T-helper 17 cell (primary cell): ENCODE results near the gene JAKMIP1. TPM values are rescaled to one million over a fixed set of nuclear protein-coding genes. Genes with fewer than 3 reads are reported as not detected.
A peak's percentile ranks its signal among the peaks of the same experiment; 100 is the strongest.

ENCODE experiments used
- ATAC-seq: fragments of 150-1000 bp; cut with Tn5 transposase; 2 replicates; pipeline ENCODE4 v1.10.0; 2021; ENCODE audit warnings: mild to moderate bottlenecking, moderate library complexity
- DNase-seq, 3 donors: peaks; one replicate each; pipeline versions ENCODE4 v3.0.0 to v3.0.0-alpha.2; 2020 to 2021
- H3K9me3 ChIP-seq: one replicate; pipeline ENCODE4 v1.7.0; 2013; ENCODE audit warnings: low read length, mild to moderate bottlenecking; ENCODE audit not compliant: control insufficient read depth, poor library complexity, severe bottlenecking
- H3K27ac Mint-ChIP-seq: one replicate; pipeline ENCODE4 v1.8.0; 2022; ENCODE audit warnings: mild to moderate bottlenecking, moderate library complexity, mixed read lengths
- H3K27me3 Mint-ChIP-seq: one replicate; pipeline ENCODE4 v1.8.0; 2022; ENCODE audit warnings: mixed read lengths
- H3K36me3 Mint-ChIP-seq: one replicate; pipeline ENCODE4 v1.8.0; 2022; ENCODE audit warnings: low read depth, mixed read lengths
- H3K4me1 Mint-ChIP-seq: one replicate; pipeline ENCODE4 v1.8.0; 2022; ENCODE audit warnings: mild to moderate bottlenecking, mixed read lengths
- H3K4me3 Mint-ChIP-seq: one replicate; pipeline ENCODE4 v1.8.0; 2022; ENCODE audit warnings: mild to moderate bottlenecking, moderate library complexity, mixed read lengths
- total RNA-seq, 4 donors: library from RNA in 2 of 4; stranded (reverse) in 2 of 4; gene quantifications; one replicate each; pipeline ENCODE4 v1.2.3 and lab custom pipeline; 2022 to 2026

JAKMIP1 gene
- total RNA-seq, 2 donors from 2014 or later: 8.5 to 16.8 TPM

DNA sequence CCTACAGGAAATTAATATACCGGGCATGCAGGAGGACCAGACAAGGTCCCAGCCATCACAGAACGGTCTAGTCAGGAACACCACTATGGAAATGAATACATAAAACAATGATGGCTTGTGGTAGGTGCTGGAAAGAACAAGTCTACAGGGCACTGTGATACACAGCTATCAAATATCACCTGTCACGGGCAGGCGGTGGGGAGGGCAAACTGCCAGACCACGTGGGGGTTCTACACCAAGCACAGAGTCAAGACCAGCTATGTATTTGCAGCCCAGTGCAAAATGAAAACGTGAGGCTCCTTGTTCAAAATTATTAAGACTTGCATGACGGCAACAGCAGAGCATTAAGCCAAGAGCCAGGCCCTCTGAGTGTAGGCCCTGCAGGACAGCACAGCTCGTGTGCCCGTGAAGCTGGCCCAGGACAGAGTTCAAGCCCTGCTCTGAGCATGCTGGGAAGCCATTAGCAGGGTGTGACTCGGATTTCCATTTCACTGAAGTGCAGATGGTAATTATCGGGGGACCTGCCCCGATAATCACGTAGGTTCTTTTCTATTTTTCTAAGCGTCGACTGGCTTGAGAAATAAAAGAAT, 83.6 kb downstream of the JAKMIP1 start:
- H3K27me3 Mint-ChIP-seq: peaks cover 4% of the 10 kb centered on the region
- H3K9me3 ChIP-seq: no peaks in the 10 kb centered on the region
- no peak overlapping the region for H3K4me3 Mint-ChIP-seq
- no peak for ATAC-seq
- peaks cover 10% of the 10 kb centered on the region for H3K4me1 Mint-ChIP-seq
- DNase-seq: no peak
- H3K36me3 Mint-ChIP-seq: peaks cover 3% of the 10 kb centered on the region
- no peak overlapping the region for H3K27ac Mint-ChIP-seq

DNA sequence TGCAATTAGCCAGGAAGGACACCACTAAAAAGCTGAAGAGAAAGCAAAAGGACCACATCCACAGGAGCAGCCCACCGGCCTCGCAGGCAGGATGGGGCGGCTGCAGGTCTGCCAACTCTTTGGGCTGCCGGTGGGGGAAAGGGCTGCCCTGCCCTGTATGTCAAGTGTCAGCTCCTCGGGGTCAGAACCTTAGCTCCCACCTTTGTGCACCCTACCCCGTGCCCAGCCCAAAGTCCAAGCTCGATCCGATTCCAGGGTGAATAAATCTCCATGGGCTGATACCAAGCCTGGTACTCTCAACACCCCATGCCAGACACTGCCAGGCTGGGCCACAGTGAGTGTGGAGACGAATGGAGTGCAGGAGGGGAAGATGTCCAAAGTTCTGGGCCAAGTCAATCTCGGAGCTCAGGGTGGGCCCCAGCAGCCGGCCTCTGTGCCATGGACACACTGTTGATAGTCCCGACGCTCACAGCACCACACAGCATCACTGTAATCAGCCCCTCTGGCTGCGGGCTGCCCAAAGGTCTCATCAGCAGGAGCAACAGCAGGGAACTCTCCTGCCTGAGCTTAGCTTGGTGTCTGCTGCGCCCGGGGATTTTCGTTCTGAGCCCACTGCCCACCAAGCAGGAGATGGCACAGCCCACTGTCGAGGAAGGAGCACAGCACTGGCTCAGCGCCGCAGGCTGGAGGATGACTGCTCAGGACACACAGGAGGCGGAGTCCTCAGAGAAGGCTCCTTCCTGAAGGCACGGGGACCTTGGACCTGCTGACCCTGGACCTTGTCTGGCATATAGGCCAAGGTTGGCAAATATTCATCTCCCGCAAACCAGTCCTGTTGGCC, 84.4 kb downstream of the JAKMIP1 start:
- H3K27me3 Mint-ChIP-seq: peaks cover 4% of the 10 kb centered on the region
- DNase-seq: no peak
- H3K36me3 Mint-ChIP-seq: peaks cover 3% of the 10 kb centered on the region
- no peak overlapping the region for H3K27ac Mint-ChIP-seq
- peaks cover 10% of the 10 kb centered on the region for H3K4me1 Mint-ChIP-seq
- H3K4me3 Mint-ChIP-seq: no peak overlapping the region
- H3K9me3 ChIP-seq: no peaks in the 10 kb centered on the region
- ATAC-seq: no peak

DNA sequence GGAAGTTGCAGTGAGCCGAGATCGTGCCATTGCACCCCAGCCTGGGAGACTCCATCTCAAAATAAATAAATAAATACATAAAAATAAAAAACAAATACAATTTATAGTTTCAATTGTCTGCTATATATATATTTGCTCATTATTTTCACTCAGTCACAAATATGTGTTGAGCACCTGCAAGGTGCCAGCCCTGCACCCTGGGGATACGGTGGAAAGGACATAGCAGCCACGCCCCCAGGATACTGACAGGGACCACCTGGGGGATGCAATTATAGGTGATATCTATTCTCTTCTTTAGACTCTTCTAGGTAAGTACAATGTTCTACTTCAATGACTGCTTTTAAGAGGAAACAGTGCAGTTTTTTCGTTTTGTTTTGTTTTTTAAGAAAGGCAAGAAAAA, 85.0 kb downstream of the JAKMIP1 start:
- no peaks in the 10 kb centered on the region for H3K9me3 ChIP-seq
- Mint-ChIP-seq H3K27ac (no peak overlapping the region), H3K36me3 (peaks cover 3% of the 10 kb centered on the region), H3K27me3 (peaks cover 4% of the 10 kb centered on the region), H3K4me3 (no peak overlapping the region), H3K4me1 (peaks cover 10% of the 10 kb centered on the region)
- ATAC-seq (no peak), DNase-seq (no peak)

- Mint-ChIP-seq H3K27ac (no peak overlapping the region), H3K36me3 (peaks cover 3% of the 10 kb centered on the region), H3K27me3 (peaks cover 4% of the 10 kb centered on the region), H3K4me3 (no peak overlapping the region), H3K4me1 (peaks cover 7% of the 10 kb centered on the region)
- DNase-seq (no peak), ATAC-seq (no peak)
- no peaks in the 10 kb centered on the region for H3K9me3 ChIP-seq
Measured at GRCh38 chr4:6114601-6115000, 85.7 kb downstream of the JAKMIP1 start.

DNA sequence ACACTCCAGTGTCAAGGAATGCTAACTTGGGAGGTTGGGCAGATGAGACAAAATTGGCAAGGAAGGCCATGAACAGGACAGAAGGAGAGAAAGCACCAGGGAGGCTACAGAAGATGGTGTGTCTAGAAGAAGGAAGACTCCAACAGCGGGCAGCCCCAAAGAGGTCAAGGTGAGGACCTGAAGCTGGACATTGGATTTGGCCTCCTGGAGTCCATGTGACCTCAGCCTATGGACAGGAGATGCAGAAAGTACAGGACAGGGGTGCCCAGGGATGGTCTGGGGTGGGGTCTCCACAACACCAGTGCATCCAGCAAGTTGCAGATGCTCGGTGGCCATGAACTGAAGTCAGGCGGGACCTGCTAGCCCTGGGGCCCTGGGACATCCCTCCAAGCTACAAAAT, 86.2 kb downstream of the JAKMIP1 start:
- ATAC-seq: no peak
- Mint-ChIP-seq H3K27ac (no peak overlapping the region), H3K4me3 (no peak overlapping the region), H3K27me3 (peaks cover 4% of the 10 kb centered on the region), H3K4me1 (peaks cover 6% of the 10 kb centered on the region), H3K36me3 (peaks cover 3% of the 10 kb centered on the region)
- no peak for DNase-seq
- no peaks in the 10 kb centered on the region for H3K9me3 ChIP-seq

DNA sequence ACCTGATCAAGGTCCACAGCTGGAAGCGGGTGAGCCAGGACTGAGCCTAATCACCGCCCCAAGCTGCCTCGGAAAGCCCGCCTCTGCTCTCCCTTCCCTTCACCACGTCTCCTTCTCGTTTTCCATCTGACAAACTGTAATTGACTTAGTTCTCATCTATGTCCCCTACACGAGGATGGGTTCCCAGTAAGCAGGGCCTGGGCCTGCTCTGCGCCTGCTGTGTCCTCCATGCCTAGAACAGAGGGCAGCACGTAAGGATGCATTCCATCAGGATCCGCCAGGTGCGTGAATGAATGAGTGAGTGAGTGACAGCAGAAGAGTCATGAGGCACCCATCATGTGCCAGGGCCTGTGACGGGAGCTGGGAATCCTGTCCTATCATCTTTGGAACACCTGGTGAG, 86.7 kb downstream of the JAKMIP1 start:
- DNase-seq: no peak
- H3K27me3 Mint-ChIP-seq: peaks cover 4% of the 10 kb centered on the region
- no peaks in the 10 kb centered on the region for H3K9me3 ChIP-seq
- ATAC-seq: no peak
- H3K4me1 Mint-ChIP-seq: peaks cover 4% of the 10 kb centered on the region
- H3K4me3 Mint-ChIP-seq: no peak overlapping the region
- no peak overlapping the region for H3K27ac Mint-ChIP-seq
- peaks cover 3% of the 10 kb centered on the region for H3K36me3 Mint-ChIP-seq

DNA sequence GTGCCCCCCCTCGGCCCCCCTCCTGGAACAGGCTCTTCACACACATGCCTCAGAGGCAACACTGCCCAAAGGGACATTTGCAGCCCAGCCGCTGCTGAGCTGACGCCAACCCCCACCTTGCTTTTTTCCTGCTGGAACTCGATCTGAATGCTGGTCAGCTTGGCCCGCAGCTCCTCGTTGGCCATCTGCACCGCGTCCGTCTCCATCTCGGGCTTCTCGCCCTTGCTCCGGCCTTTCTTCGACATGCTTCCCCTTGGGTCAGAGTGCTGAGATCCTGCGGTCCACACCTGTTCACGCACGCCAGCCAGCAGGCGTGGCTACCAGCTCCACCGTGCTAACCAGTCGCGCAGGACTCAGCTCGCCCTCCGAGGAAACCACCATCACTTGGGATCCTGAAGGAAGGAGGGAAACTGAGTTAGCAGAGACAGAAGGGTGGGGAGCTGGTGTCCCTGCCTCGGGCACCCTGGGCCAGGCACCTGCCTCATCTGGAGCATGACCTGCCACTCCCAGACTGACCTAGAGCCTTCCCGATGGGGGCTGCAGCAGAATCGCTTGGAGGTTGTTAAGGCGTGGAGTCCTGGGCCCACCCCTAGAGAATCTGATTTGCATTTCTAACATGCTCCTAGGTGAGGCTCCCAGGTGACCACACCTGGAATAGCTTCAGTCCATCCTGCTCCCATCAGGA, 87.6 kb downstream of the JAKMIP1 start:
- Mint-ChIP-seq H3K36me3 (peaks cover 3% of the 10 kb centered on the region), H3K4me3 (no peak overlapping the region), H3K27me3 (peaks cover 4% of the 10 kb centered on the region), H3K4me1 (peaks cover 4% of the 10 kb centered on the region), H3K27ac (no peak overlapping the region)
- no peaks in the 10 kb centered on the region for H3K9me3 ChIP-seq
- DNase-seq (no peak), ATAC-seq (no peak)

DNA sequence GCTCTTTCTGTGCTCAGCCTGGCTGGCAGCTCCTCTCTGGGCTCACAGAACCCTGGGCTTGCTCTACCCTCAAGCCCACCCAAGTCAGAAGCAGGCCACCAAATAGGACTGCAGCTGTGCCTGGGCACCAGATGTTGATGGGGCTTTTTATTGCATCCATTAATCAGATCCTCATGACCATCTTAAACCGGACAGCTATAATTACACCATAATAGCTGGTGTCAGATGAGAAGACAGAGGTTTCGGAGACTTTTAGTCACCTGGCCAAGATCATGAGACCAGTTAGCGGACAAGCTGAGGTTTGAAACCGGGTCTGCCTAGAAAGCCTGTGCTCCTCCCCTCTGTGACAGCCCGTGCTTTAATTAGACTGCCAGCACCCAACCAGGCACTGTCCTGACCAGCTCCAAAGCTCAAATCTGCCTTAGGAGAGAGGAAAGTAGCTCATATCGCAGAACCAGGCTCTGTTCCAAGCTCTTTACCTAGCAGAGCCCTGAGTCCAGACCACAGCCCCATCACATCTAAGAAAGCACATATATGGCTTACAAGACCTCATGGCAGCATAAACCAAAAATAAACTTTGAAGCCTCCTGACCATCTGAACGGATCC, 88.9 kb downstream of the JAKMIP1 start:
- H3K9me3 ChIP-seq: no peaks in the 10 kb centered on the region
- Mint-ChIP-seq H3K4me3 (no peak overlapping the region), H3K27me3 (peaks cover 4% of the 10 kb centered on the region), H3K4me1 (peaks cover 4% of the 10 kb centered on the region), H3K27ac (no peak overlapping the region), H3K36me3 (peaks cover 3% of the 10 kb centered on the region)
- DNase-seq: no peak
- no peak for ATAC-seq

- Mint-ChIP-seq H3K27me3 (peaks cover 4% of the 10 kb centered on the region), H3K36me3 (peaks cover 3% of the 10 kb centered on the region)
- DNase-seq: no peak
Measured at GRCh38 chr4:6110681-6111353, 89.5 kb downstream of the JAKMIP1 start.

DNA sequence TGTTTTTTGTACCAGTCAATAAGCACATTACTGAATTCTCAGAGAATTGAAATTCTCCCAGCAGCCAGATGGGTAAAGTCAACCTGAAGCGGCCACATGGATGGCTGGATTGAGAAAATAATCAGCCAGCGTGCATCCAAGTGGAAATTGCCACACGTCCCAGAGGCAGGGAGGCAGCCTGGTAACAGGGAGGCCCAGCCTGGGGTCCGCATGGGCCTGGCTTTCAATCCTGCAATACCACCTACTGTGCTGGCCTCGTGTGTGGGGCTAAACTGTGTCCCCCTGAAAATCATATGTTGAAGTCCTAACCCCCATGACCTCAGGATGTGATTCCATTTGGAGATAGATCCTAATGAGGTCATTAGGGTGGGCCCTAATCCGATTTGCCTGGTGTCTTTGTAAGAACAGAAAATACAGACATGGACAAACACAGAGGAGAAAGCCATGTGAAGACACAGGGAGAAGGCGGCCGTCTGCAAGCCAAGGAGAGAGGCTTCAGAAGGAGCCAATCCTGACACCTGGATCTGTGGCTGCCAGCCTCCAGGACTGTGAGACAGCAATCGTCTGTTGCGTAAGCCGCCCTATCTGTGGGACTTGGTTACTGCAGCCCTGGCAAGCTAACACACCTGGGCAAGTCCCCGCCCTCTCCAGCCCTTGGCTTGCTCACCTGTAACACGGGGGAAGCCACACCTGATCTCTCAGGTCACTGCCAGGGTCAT, 90.3 kb downstream of the JAKMIP1 start:
- peaks cover 3% of the 10 kb centered on the region for H3K36me3 Mint-ChIP-seq
- no peak for ATAC-seq
- H3K27ac Mint-ChIP-seq: no peak overlapping the region
- H3K4me3 Mint-ChIP-seq: no peak overlapping the region
- H3K9me3 ChIP-seq: no peaks in the 10 kb centered on the region
- peaks cover 4% of the 10 kb centered on the region for H3K4me1 Mint-ChIP-seq
- peaks cover 4% of the 10 kb centered on the region for H3K27me3 Mint-ChIP-seq
- DNase-seq: no peak

More at GRCh38 chr4:6110681-6111353, 89.5 kb downstream of the JAKMIP1 start:
- ATAC-seq: no peak
- Mint-ChIP-seq H3K4me1 (peaks cover 4% of the 10 kb centered on the region), H3K27ac (no peak overlapping the region), H3K4me3 (no peak overlapping the region)
- H3K9me3 ChIP-seq: no peaks in the 10 kb centered on the region

GRCh38 chr4:6107886-6108285, 92.5 kb downstream of the JAKMIP1 start:
- Mint-ChIP-seq H3K36me3 (peaks cover 2% of the 10 kb centered on the region), H3K27me3 (no peaks in the 10 kb centered on the region), H3K4me3 (no peak overlapping the region), H3K4me1 (no peaks in the 10 kb centered on the region), H3K27ac (peak overlapping the region; percentile 53)
- no peak for DNase-seq
- ATAC-seq: no peak
- H3K9me3 ChIP-seq: no peaks in the 10 kb centered on the region

GRCh38 chr4:6107114-6107791, 93.1 kb downstream of the JAKMIP1 start:
- H3K4me3 Mint-ChIP-seq: no peak overlapping the region
- no peaks in the 10 kb centered on the region for H3K4me1 Mint-ChIP-seq
- no peaks in the 10 kb centered on the region for H3K27me3 Mint-ChIP-seq
- peaks cover 2% of the 10 kb centered on the region for H3K36me3 Mint-ChIP-seq
- H3K27ac Mint-ChIP-seq: peak overlapping the region; percentile 53
- no peaks in the 10 kb centered on the region for H3K9me3 ChIP-seq
- no peak for ATAC-seq
- DNase-seq: no peak
